PC-3 (cell line): ENCODE measurements around the gene PIEZO2.

Experiments used
- EZH2 ChIP-seq: fragments of 300-600 bp; sonication (generic); IDR thresholded peaks from one replicate; pipeline ENCODE4 v1.6.1; 2017; ENCODE audit warnings: antibody characterized with exemption, mild to moderate bottlenecking, low read length; ENCODE audit not compliant: unreplicated experiment
- TF ChIP-seq, protein P1 (sequence below): fragments of 300-600 bp; sonication (generic); conservative IDR thresholded peaks from 2 replicates; pipeline ENCODE4 v1.5.1; 2017; ENCODE audit warnings: antibody characterized with exemption, low read depth, mild to moderate bottlenecking, low read length

DNA sequence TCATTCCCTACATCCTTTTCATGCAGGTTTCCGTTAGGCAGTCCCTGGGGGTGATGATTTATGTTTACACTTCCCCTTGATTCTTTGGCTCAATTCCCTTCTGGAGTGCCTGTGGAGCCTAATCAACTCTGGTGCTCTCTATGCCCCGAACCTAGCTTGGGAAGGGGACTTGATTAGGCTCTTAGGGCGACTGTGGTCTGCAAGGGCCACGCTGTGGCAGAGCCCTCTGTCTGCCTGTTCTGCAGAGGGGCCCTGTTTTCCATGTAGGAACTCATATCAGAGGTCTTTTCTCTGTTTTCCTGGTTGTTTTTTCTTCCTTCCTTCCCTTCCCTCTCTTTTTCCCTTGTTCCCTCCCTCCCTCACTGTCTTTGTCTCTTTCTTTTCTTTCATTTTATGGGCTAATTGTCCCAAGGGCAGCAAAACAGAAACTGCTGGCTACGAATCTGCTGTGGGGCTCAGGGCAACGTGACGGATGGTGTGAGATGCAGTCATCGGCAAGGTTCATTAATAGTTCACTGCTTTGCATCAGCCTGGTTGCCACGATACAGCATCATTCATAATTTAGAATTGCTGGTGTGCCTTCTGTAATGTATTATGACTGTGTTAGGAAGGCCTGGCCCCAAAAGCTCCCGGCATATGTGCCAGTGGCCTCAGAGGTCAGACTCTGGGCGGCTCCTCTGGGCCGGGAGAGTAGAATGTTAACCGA lies 489.0 kb downstream of the PIEZO2 start:
- TF ChIP-seq, protein P1, sequence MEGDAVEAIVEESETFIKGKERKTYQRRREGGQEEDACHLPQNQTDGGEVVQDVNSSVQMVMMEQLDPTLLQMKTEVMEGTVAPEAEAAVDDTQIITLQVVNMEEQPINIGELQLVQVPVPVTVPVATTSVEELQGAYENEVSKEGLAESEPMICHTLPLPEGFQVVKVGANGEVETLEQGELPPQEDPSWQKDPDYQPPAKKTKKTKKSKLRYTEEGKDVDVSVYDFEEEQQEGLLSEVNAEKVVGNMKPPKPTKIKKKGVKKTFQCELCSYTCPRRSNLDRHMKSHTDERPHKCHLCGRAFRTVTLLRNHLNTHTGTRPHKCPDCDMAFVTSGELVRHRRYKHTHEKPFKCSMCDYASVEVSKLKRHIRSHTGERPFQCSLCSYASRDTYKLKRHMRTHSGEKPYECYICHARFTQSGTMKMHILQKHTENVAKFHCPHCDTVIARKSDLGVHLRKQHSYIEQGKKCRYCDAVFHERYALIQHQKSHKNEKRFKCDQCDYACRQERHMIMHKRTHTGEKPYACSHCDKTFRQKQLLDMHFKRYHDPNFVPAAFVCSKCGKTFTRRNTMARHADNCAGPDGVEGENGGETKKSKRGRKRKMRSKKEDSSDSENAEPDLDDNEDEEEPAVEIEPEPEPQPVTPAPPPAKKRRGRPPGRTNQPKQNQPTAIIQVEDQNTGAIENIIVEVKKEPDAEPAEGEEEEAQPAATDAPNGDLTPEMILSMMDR = no peak
- TF ChIP-seq EZH2 = no peak
